ENCODE data around the gene TMEM256.

DNA sequence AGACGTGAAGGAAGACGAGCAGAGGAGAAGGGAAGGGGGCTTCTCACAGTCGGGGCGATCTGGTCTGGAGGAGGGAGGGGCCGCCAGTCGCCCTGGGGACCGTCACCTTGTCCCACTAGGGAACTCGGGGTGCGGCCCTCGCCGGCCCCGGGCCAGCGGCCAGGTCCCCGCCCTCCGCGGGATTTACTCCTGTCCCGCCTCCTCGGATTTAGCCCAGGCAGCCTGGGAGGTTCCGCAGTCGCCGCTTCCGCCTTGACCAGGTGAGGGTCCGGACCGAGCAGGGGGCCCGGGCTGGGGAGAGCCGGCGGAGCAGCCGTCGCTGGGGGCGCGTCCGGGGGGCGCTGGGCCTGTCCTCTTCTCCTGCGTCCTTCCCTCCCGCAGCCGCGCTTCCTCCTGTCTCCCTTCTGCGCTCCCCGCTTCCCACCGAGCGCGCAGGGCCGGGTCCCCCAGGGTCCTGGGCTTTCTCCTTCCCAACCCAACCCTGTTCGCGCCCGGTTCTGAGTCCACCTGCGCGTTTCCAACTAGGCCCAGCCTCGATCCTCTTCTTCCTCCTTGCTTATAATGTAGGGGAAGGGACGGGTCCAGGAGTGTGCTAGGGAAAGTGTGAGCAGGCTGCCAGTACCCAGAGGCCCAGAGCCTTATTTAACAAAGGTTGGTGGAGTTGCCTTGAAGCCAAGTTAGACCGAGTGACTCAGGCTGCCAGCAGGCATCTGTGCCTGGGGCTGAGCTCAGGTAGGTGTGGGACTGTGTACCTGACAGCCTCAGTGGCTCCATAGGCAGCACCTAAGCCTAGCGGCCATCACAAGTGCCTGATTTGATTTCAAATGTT, 22.8 kb downstream of the TMEM256 start, which contains the start of gene TNK1:
- TF ChIP-seq, protein P1, sequence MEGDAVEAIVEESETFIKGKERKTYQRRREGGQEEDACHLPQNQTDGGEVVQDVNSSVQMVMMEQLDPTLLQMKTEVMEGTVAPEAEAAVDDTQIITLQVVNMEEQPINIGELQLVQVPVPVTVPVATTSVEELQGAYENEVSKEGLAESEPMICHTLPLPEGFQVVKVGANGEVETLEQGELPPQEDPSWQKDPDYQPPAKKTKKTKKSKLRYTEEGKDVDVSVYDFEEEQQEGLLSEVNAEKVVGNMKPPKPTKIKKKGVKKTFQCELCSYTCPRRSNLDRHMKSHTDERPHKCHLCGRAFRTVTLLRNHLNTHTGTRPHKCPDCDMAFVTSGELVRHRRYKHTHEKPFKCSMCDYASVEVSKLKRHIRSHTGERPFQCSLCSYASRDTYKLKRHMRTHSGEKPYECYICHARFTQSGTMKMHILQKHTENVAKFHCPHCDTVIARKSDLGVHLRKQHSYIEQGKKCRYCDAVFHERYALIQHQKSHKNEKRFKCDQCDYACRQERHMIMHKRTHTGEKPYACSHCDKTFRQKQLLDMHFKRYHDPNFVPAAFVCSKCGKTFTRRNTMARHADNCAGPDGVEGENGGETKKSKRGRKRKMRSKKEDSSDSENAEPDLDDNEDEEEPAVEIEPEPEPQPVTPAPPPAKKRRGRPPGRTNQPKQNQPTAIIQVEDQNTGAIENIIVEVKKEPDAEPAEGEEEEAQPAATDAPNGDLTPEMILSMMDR (IDR thresholded peaks at IDR 0.05) = no peak
- TF ChIP-seq POLR2AphosphoS5 (IDR thresholded peaks at IDR 0.05) = peak; percentile 57 to 69
